Vagina (tissue), 2 donors: Measurements from ENCODE around the gene PRR18.

ENCODE experiments used
- CTCF ChIP-seq, 3 experiments: fragments of 450-650 bp in 2 of 3; fragments of 200-600 bp in 1 of 3; sonication (generic) in 1 of 3; IDR thresholded peaks; one replicate each; pipeline ENCODE4 v1.5.1; 2017 to 2019; ENCODE audit warnings: antibody characterized with exemption in 3 of 3, mild to moderate bottlenecking in 2 of 3, moderate library complexity in 2 of 3
- POLR2AphosphoS5 ChIP-seq, 2 donors: sonication (generic); formaldehyde crosslinking; IDR thresholded peaks; one replicate each; pipeline ENCODE4 v1.9.0; 2017; ENCODE audit warnings: antibody characterized with exemption in 2 of 2, mild to moderate bottlenecking in 2 of 2, low read depth in 1 of 2; ENCODE audit not compliant: insufficient read depth in 1 of 2

- TF ChIP-seq CTCF (IDR thresholded peaks at IDR 0.05) = no peak
- TF ChIP-seq POLR2AphosphoS5 (IDR thresholded peaks at IDR 0.05; ENCODE audit: insufficient read depth in 1 of 2, low read depth in 1 of 2) = no peak
Measured at GRCh38 chr6:166330612-166331011, 22.4 kb upstream of the PRR18 start.
